Fibroblast of skin of back (primary cell): ENCODE measurements around the gene RUFY3.
A peak's percentile ranks its signal among the peaks of the same experiment; 100 is the strongest.
"Not testable (repeated sequence)": the region's sequence is repeated elsewhere in the genome, so short reads cannot be mapped to it uniquely, and the experiment has no call there.

ENCODE experiments used
- DNase-seq: peaks from one replicate; pipeline ENCODE4 v3.0.0-alpha.2; 2013

Gene RUFY3

DNA sequence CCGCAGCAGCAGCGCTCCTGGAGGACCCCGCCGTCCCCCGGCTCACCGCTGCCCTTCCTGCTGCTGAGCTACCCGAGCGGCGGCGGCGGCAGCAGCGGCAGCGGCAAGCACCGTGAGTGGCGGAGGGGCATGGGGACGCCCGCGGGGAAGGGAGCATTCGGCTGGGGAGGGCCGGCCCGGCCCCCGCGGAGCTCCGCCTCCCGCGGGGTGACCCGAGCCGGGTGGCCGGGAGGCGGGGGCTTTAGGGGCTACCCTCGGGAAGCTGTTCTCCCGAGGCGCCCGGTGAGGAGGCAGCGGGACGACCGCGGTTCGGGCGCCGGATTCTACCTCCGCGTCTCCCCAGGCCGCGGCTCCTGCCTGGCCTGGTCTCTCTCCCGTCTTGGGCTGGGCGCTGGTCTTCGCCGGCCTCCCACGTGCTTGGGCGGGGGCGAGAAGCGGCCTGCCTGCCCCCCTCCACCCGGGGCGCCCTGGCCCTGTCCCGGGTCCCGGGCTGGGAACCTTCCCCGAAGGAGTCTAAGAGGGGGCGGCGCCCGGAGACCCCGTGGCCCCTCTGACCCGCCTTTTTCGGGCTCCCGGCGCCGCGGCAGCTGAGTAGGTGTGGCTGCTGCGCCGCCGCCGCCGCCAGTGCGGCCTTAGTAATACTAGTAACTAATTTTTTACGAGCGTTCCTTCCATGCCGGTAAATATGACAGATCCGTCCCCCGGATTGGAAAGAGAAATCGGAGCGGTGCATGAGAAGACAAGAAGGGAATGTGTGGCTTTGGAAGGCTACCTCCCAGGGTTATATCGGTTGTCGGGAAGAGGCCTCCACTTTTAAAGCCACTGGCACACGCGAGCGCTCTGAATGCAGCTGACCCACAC, 16.4 kb upstream of the RUFY3 start:
- DNase-seq = peak; percentile 73

DNA sequence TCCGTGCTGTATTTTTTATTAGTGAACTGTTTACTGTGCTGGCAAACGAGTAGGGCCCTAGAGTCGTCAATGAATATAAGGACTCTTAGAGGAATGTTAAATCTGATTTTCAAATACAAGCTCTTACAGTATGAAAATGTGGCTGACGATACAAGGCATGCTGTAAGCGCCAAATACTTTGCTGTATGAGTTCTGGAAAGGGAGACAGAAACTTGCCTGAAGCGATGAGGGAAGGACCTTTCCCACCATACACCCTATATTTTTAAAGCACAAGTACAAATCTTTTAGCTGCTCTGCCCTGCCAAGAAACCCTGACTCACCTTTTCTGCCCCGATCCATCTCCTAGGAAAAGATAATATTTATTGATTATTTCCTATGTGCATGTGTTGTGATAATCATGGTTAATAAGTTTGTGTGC, 15.7 kb upstream of the RUFY3 start:
- no peak for DNase-seq

DNA sequence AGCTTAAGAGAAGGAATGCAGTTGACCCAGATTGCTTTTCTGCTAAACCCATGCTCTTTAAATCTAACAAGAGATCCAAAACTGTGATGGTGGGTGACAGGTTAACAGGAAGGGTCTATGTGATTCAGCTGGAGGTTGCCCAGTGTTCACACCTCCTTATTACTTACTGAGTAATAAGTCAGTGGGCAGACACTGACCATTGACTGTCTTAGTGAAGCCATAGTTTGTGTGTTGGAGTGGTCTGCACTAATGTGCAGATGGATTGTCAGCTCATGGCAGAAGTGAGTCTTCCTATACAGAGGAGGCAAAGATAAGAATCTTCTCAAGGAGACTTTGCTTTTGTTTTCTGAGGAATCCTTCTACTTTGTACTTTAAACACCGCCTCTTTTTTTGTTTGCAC, 15.2 kb upstream of the RUFY3 start:
- DNase-seq = no peak

GRCh38 chr4:70709611-70710205, 12.1 kb upstream of the RUFY3 start:
- DNase-seq = no peak

GRCh38 chr4:70711599-70711998, 10.2 kb upstream of the RUFY3 start:
- DNase-seq = no peak

DNA sequence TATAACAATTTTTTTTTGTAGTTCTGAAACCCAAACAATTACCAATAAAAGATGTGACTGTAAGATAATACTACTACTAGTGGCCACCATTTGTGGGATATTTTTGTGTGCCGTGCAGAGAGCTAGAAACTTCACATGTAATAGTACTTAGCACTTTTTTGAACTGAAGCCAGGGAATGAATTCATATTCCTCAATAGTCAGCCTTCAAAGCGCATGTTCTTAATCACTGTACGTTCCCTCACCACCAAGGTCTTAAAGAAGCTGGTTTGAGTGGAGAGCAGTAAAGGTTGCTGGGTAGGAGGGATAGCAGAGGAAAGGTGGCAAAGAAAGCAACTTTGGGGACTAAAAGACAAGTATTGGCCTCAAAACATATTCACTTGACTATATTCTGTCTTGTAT, 9.6 kb upstream of the RUFY3 start:
- DNase-seq = no peak

DNA sequence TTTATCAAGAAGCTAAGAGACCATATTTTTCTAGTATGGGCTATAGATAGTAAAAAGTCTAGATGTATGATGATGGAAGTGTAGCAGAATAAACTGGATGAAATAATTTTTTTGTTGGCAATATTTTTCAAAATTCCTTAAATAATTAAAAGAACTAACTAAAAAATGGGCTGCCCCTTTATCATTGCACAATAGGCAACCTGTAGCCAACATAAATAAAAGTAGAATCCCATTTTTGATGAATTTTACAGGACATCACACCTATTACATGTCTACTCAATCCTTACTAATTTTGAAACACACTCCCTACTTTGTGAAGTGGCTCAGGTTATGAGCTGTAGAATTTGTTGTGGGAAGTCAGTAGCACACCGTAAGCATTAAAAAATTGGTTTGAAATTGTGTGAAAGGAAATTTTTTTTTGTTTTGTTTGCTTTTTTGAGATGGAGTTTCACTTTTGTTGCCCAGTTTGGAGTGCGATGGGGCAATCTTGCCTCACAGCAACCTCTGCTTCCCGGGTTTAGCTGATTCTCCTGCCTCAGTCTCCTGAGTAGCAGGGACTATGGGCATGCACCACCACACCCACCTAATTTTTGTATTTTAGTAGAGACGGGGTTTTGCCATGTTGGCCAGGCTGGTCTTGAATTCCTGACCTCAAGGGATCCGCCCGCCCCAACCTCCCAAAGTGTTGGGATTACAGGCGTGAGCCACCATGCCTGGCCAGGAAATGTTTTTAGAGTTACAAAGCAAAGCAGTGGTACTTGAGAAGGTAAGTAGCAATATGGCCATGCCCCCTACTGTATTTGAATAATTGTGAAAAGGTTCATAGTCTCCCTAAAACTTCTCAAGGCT, 8.9 kb upstream of the RUFY3 start:
- DNase-seq = no peak

- DNase-seq = no peak
Measured at GRCh38 chr4:70713453-70714078, 8.2 kb upstream of the RUFY3 start.

- DNase-seq = no peak
Measured at GRCh38 chr4:70714079-70714887, 7.5 kb upstream of the RUFY3 start.

- peak; percentile 8 for DNase-seq
Measured at GRCh38 chr4:70715097-70715496, 6.7 kb upstream of the RUFY3 start.

- no peak for DNase-seq
Measured at GRCh38 chr4:70718811-70719604, 2.8 kb upstream of the RUFY3 start.

DNA sequence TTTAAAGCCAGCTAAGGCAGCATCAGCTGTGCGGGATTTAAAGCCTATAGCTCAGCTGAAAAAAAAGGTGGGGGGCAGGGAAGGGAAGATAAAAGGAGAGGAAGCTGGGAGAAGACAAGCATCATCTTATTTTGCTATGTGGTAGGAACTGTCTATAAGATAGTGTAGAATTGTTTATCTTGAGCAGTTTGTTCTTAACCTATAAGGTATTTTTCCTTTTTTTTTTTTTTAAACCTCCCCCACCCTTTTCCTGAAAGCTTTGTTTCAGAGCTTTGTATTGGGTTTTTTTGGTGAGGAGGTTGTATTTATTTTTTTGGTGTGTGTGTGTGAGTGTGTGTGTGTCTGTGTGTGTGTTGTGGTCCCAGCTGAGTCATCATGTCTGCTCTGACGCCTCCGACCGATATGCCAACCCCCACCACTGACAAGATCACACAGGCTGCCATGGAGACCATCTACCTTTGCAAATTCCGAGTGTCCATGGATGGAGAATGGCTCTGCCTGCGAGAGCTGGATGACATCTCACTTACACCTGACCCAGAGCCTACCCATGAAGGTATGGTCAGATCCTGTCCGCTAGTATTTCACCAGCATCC, 531 bp downstream of the RUFY3 start:
- DNase-seq = peak; percentile 64

GRCh38 chr4:70724463-70724862, 2.7 kb downstream of the RUFY3 start:
- DNase-seq = no peak

GRCh38 chr4:70725633-70726032, 3.9 kb downstream of the RUFY3 start:
- no peak for DNase-seq

GRCh38 chr4:70726515-70726914, 4.8 kb downstream of the RUFY3 start:
- DNase-seq = not testable (repeated sequence)

GRCh38 chr4:70728091-70728490, 6.3 kb downstream of the RUFY3 start:
- no peak for DNase-seq

DNA sequence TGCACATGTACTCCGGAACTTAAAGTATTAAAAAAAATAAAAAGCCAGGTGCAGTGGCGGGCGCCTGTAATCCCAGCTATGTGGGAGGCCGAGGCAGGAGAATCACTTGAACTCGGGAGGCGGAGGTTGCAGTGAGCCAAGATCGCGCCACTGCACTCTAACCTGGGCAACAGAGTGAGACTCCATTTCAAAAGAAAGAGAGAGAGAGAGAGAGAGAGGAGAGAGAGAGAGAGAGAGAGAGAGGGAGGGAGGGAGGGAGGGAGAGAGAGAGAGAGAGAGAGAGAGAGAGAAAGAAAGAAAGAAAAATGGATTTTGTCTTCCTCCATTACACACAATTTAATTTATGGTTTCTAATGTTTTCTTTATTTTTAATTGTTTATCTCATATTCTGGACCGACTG, 11.1 kb downstream of the RUFY3 start:
- DNase-seq = not testable (repeated sequence)

GRCh38 chr4:70734168-70734954, 12.6 kb downstream of the RUFY3 start:
- no peak for DNase-seq

DNA sequence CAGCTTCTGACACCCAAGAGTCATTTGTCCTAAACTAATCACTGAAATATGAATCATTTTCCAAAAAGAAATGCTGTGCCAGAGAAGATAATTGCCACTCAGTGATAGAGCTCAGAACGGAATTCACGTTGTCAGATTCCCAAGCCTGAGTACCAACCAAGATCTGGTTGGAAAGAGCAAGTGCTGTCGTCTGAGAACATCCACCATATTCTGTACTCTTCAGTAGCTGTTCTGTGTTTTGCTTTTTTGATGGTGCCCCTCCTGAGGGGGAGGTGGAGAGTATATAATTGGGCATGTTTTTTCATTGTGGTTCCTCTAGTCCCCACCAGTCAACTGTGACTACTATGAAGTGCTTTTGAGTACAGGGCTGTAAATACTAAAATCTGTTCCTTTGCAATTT, 13.2 kb downstream of the RUFY3 start:
- no peak for DNase-seq

GRCh38 chr4:70735915-70736314, 14.2 kb downstream of the RUFY3 start:
- DNase-seq = peak; percentile 69
